Measurements from ENCODE around the gene PTPRC.

Gene PTPRC

GRCh38 chr1:198607714-198608113 lies 31.1 kb upstream of the PTPRC start:
- DNase-seq (ENCODE audit: low read depth) = peak; percentile 13
- no peak overlapping the region for H3K4me3 ChIP-seq (ENCODE audit: low read depth, low read length)
- no peak for TF ChIP-seq CTCF (conservative IDR thresholded peaks at IDR 0.05; ENCODE audit: low read depth, low read length)

- TF ChIP-seq CTCF (conservative IDR thresholded peaks at IDR 0.05; ENCODE audit: low read depth, low read length) = no peak
- DNase-seq (ENCODE audit: low read depth) = no peak
- no peak overlapping the region for H3K4me3 ChIP-seq (ENCODE audit: low read depth, low read length)
Measured at GRCh38 chr1:198610362-198610761, 28.5 kb upstream of the PTPRC start.

GRCh38 chr1:198611219-198611618 lies 27.6 kb upstream of the PTPRC start:
- no peak for DNase-seq (ENCODE audit: low read depth)
- no peak overlapping the region for H3K4me3 ChIP-seq (ENCODE audit: low read depth, low read length)
- no peak for TF ChIP-seq CTCF (conservative IDR thresholded peaks at IDR 0.05; ENCODE audit: low read depth, low read length)

- DNase-seq (ENCODE audit: low read depth) = no peak
- no peak overlapping the region for H3K4me3 ChIP-seq (ENCODE audit: low read depth, low read length)
- no peak for TF ChIP-seq CTCF (conservative IDR thresholded peaks at IDR 0.05; ENCODE audit: low read depth, low read length)
Measured at GRCh38 chr1:198612471-198613260, 26.2 kb upstream of the PTPRC start.

GRCh38 chr1:198617406-198617805 lies 21.4 kb upstream of the PTPRC start:
- DNase-seq (ENCODE audit: low read depth) = no peak
- TF ChIP-seq CTCF (conservative IDR thresholded peaks at IDR 0.05; ENCODE audit: low read depth, low read length) = no peak
- no peak overlapping the region for H3K4me3 ChIP-seq (ENCODE audit: low read depth, low read length)

GRCh38 chr1:198619375-198620140 lies 19.3 kb upstream of the PTPRC start:
- DNase-seq (ENCODE audit: low read depth) = no peak
- no peak overlapping the region for H3K4me3 ChIP-seq (ENCODE audit: low read depth, low read length)
- no peak for TF ChIP-seq CTCF (conservative IDR thresholded peaks at IDR 0.05; ENCODE audit: low read depth, low read length)
